Transverse colon (tissue), 4 donors: Measurements from ENCODE around the gene PRKAR1A. TPM values are rescaled to one million over a fixed set of nuclear protein-coding genes. Genes with fewer than 3 reads are reported as not detected.

Source experiments
- DNase-seq: peaks from one replicate; pipeline ENCODE4 v3.0.0-alpha.2; 2019
- H3K27ac ChIP-seq, 4 donors: fragments of 200-600 bp; sonication (generic); 2 replicates each; pipeline ENCODE4 v1.5.1; 2016 to 2018; ENCODE audit warnings: inconsistent platforms in 4 of 4
- H3K27me3 ChIP-seq: fragments of 200-600 bp; sonication (generic); 2 replicates; pipeline ENCODE4 v1.5.1; 2017; ENCODE audit warnings: inconsistent platforms
- H3K36me3 ChIP-seq, 4 donors: fragments of 200-600 bp; sonication (generic); 2 replicates each; pipeline ENCODE4 v1.5.1; 2017 to 2019; ENCODE audit warnings: inconsistent platforms in 4 of 4
- H3K4me1 ChIP-seq, 4 donors: fragments of 200-600 bp; sonication (generic); 2 replicates each; pipeline ENCODE4 v1.5.1; 2017 to 2020; ENCODE audit warnings: inconsistent platforms in 4 of 4
- H3K4me3 ChIP-seq, 4 donors: fragments of 200-600 bp; sonication (generic); 1 replicate in 1 of 4; 2 replicates in 3 of 4; pipeline versions ENCODE4 v1.5.1 to v1.6.1; 2017 to 2019; ENCODE audit warnings: inconsistent platforms in 4 of 4
- H3K9me3 ChIP-seq, 2 donors: fragments of 200-600 bp; sonication (generic); 2 replicates each; pipeline ENCODE4 v1.5.1; 2017 to 2019; ENCODE audit warnings: inconsistent platforms in 2 of 2
- CTCF ChIP-seq, 5 experiments: fragments of 200-600 bp in 3 of 5; fragments of 450-650 bp in 2 of 5; sonication (generic) in 3 of 5; IDR thresholded peaks; 1 replicate in 2 of 5; 2 replicates in 3 of 5; pipeline ENCODE4 v1.5.1; 2016 to 2017; ENCODE audit warnings: antibody characterized with exemption in 5 of 5, inconsistent platforms in 3 of 5, mild to moderate bottlenecking in 2 of 5, moderate library complexity in 1 of 5
- EP300 ChIP-seq: sonication (generic); formaldehyde crosslinking; IDR thresholded peaks from one replicate; pipeline ENCODE4 v1.6.1; 2017; ENCODE audit warnings: antibody characterized with exemption, low read depth
- POLR2A ChIP-seq: fragments of 450-650 bp; IDR thresholded peaks from one replicate; pipeline ENCODE4 v1.6.1; 2016; ENCODE audit warnings: antibody characterized with exemption, mild to moderate bottlenecking, moderate library complexity
- POLR2AphosphoS5 ChIP-seq, 3 donors: sonication (generic); formaldehyde crosslinking; IDR thresholded peaks; one replicate each; pipeline ENCODE4 v1.6.1; 2016; ENCODE audit warnings: antibody characterized with exemption in 3 of 3
- WGBS, 2 donors: methylation state at CpG; one replicate each; pipeline ENCODE4 v1.1.5; 2018; ENCODE audit warnings: low coverage in 1 of 2; 5-methylcytosine and 5-hydroxymethylcytosine counted together
- in situ Hi-C, 4 donors: fragments of 200-750 bp; cut with MboI; loops; one replicate each; pipeline versions ENCODE4 v1.15.0 to v1.15.1; 2017; ENCODE audit warnings: low sequenced_read_pairs in 3 of 4, low pct_ligation_motif_present in 1 of 4, low pct_unique_long_range_greater_than_20kb in 1 of 4
- intact Hi-C: fragments of 100-400 bp; cut with DNase I; formaldehyde crosslinking; loops from one replicate; pipeline ENCODE4 v1.15.1; 2023; ENCODE audit warnings: low total_unique reads
- total RNA-seq, 4 donors: library from RNA; depleted of rRNA; stranded (reverse); fragments of >200 nt; gene quantifications; one replicate each; pipeline ENCODE4 v1.1.0, GENCODE V29; 2016

Gene PRKAR1A
- total RNA-seq, 4 donors from 2014 or later = 93.9 to 223 (median 160) TPM

DNA sequence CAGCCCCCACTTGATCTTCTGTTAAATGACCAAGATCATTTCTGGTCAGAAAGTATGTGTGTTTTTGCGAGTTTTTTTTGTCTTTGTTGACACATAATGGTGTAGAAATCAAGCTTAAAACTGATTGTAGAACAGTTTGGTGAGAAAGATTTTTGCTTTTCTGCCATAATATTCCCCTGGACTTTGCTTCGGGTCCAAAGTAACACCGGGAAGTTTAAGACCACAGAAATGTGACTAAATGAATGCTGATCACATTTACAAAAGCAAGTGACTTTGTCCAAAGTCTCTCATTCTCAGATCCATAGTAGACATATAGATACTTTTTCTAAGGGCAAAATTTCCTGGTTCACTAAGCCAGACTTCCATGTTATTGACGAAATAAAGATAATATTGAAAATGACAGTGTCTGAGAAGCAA lies 86.3 kb downstream of the PRKAR1A start:
- Histone ChIP-seq H3K9me3 (no peaks in the 10 kb centered on the region), H3K4me1 (peaks cover 0 to 20% (median 13%) of the 10 kb centered on the region in 4 donors), H3K36me3 (no peaks in the 10 kb centered on the region), H3K27me3 (peaks cover 65% of the 10 kb centered on the region), H3K4me3 (peak overlapping the region in 1 of 4 donors; percentile 52), H3K27ac (no peak overlapping the region)
- 61 to 71% methylated on average over 4 of the region's 4 CpGs for WGBS, 2 donors
- intact Hi-C loops (no loop called here), in situ Hi-C loops (no loop called here)
- no peak for DNase-seq
- TF ChIP-seq EP300 = no peak

DNA sequence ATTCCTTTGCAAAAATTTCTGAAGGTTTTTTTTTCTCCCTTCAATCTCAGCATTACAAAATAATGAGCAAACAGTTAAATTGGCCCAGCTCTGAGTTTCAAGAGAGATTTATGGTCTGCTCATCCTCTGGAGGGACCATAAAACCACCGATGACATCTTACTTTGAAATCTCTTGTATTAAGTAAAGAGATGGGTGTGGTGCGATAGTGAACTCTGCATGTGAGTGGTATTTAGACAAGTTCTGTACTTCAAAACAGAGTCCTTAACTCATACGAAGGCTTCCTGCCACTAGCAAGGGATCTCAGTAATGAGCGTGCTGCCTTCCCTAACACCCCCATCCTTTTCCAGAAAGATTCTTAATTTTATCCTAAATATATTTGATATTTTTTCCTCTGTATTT lies 86.9 kb downstream of the PRKAR1A start:
- no peak for DNase-seq

DNA sequence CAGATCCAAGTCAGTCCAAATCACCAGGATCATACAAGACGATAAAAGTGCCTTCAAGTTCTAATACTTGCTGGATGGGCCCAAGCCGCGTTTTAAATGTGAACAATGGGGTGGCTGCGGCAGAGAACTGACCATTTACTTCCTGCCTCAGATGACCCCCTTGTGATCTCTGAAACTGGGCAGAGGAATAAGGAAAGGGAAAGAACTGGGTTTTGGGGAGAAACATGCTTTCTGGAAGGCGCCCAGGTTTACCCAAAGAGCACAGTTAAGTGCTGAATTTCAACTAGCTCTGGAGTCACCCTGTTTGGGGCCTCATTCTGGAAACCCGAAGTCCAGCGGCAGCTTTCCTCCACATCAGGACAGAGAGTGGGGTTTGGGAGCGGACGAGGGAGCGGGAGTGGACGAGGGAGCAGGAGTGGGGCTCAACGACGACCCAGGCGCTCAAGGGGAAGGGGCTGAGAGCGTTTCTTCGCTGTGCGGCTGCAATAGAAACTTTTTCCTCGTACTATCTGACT lies 87.4 kb downstream of the PRKAR1A start:
- intact Hi-C loops (no loop called here), in situ Hi-C loops (no loop called here)
- H3K4me1 ChIP-seq = peaks cover 0 to 20% (median 13%) of the 10 kb centered on the region in 4 donors
- H3K27ac ChIP-seq = peak overlapping the region; percentile 26 to 63 (median 42)
- 50 to 53% methylated on average over 5 to 18 of the region's 18 CpGs for WGBS, 2 donors
- peak overlapping the region in 3 of 4 donors; percentile 31 to 52 (median 42) for H3K4me3 ChIP-seq
- H3K9me3 ChIP-seq = no peaks in the 10 kb centered on the region
- DNase-seq = no peak
- H3K36me3 ChIP-seq = no peaks in the 10 kb centered on the region
- TF ChIP-seq POLR2A (no peak), EP300 (no peak), POLR2AphosphoS5 (IDR thresholded peaks at IDR 0.05) (no peak), CTCF (IDR thresholded peaks at IDR 0.05) (no peak)
- peaks cover 62% of the 10 kb centered on the region for H3K27me3 ChIP-seq

More for the DNA sequence above, 86.9 kb downstream of the PRKAR1A start:
- Histone ChIP-seq H3K9me3 (no peaks in the 10 kb centered on the region), H3K4me3 (peak overlapping the region in 1 of 4 donors; percentile 52), H3K27ac (peak overlapping the region in 3 of 4 donors; percentile 26 to 63 (median 35)), H3K27me3 (peaks cover 62% of the 10 kb centered on the region), H3K36me3 (no peaks in the 10 kb centered on the region), H3K4me1 (peaks cover 0 to 20% (median 13%) of the 10 kb centered on the region in 4 donors)
- 23 to 37% methylated on average over 4 of the region's 4 CpGs for WGBS, 2 donors
- TF ChIP-seq POLR2AphosphoS5 (IDR thresholded peaks at IDR 0.05) = no peak
- no peak for TF ChIP-seq CTCF (IDR thresholded peaks at IDR 0.05)
- no peak for TF ChIP-seq EP300
- no peak for TF ChIP-seq POLR2A
- intact Hi-C loops = no loop called here
- in situ Hi-C loops = no loop called here

GRCh38 chr17:68600067-68600930 lies 88.1 kb downstream of the PRKAR1A start:
- peaks cover 62% of the 10 kb centered on the region for H3K27me3 ChIP-seq
- H3K36me3 ChIP-seq = no peaks in the 10 kb centered on the region
- peak overlapping the region; percentile 26 to 63 (median 42) for H3K27ac ChIP-seq
- DNase-seq = peak; percentile 10
- in situ Hi-C loops (no loop called here), intact Hi-C loops (no loop called here)
- H3K4me3 ChIP-seq = peak overlapping the region; percentile 1 to 52 (median 36)
- H3K9me3 ChIP-seq = no peaks in the 10 kb centered on the region
- peaks cover 0 to 20% (median 13%) of the 10 kb centered on the region in 4 donors for H3K4me1 ChIP-seq
- TF ChIP-seq POLR2A (no peak), POLR2AphosphoS5 (IDR thresholded peaks at IDR 0.05) (no peak), CTCF (IDR thresholded peaks at IDR 0.05) (peak in 1 of 5 experiments; percentile 9)
- WGBS, 2 donors = 2% methylated on average over 49 of the region's 88 CpGs; no CpG with 5 or more reads in 1 of the 2 donors

Other genes with a start within 250 kb of the PRKAR1A start
- under 1 TPM in 2 of 4 donors, not detected in 2; 0.14 to 0.48 TPM for gene SLC16A6, start 221.3 kb upstream of the PRKAR1A start, total RNA-seq
- 1 to 10 TPM in 2 of 4 donors, under 1 TPM in 1, not detected in 1; 0.41 to 4.4 (median 1.6) TPM for gene ARSG, start 220.9 kb upstream of the PRKAR1A start, total RNA-seq
- 100 to 1,000 TPM in 2 of 4 donors, 10 to 100 TPM in 2; 62.6 to 313 (median 97.1) TPM for gene WIPI1, start 54.9 kb upstream of the PRKAR1A start, total RNA-seq
- 1 to 10 TPM; 1.5 to 4.1 (median 3.5) TPM for gene FAM20A, start 88.9 kb downstream of the PRKAR1A start, total RNA-seq